ENCODE measurements around the gene ST6GALNAC2.

Gene ST6GALNAC2

GRCh38 chr17:76586741-76587487, 1.3 kb upstream of the ST6GALNAC2 start:
- Mint-ChIP-seq H3K36me3 (no peaks in the 10 kb centered on the region), H3K9me3 (no peaks in the 10 kb centered on the region), H3K4me3 (no peak overlapping the region), H3K27me3 (peaks cover 99% of the 10 kb centered on the region), H3K27ac (no peak overlapping the region), H3K4me1 (peaks cover 18% of the 10 kb centered on the region)
- CTCF ChIA-PET = interaction anchor here (1.1 to 1.6 kb wide), 3 partner anchors 27 to 39 kb away, joined by 3 to 4 read pairs (median 3); no protein-coding TSS in a partner anchor
- no peak for DNase-seq

GRCh38 chr17:76585033-76585648, 519 bp downstream of the ST6GALNAC2 start:
- Mint-ChIP-seq H3K36me3 (no peaks in the 10 kb centered on the region), H3K9me3 (no peaks in the 10 kb centered on the region), H3K4me3 (peak overlapping the region; percentile 60), H3K27ac (no peak overlapping the region), H3K4me1 (peaks cover 18% of the 10 kb centered on the region), H3K27me3 (peaks cover 100% of the 10 kb centered on the region)
- DNase-seq = peak; percentile 39
- CTCF ChIA-PET = interaction anchor here (0.6 to 1.0 kb wide), 2 partner anchors 26 to 203 kb away, joined by 3 to 6 read pairs; no protein-coding TSS in a partner anchor

- no peak for DNase-seq
- CTCF ChIA-PET = interaction anchor here (0.6 to 1.0 kb wide), 2 partner anchors 26 to 202 kb away, joined by 3 to 6 read pairs; no protein-coding TSS in a partner anchor
- Mint-ChIP-seq H3K36me3 (no peaks in the 10 kb centered on the region), H3K4me1 (peaks cover 21% of the 10 kb centered on the region), H3K9me3 (no peaks in the 10 kb centered on the region), H3K27me3 (peaks cover 96% of the 10 kb centered on the region), H3K4me3 (peak overlapping the region; percentile 60), H3K27ac (no peak overlapping the region)
Measured at GRCh38 chr17:76584427-76585032, 1.1 kb downstream of the ST6GALNAC2 start.

- DNase-seq = no peak
- Mint-ChIP-seq H3K27ac (no peak overlapping the region), H3K27me3 (peaks cover 85% of the 10 kb centered on the region), H3K4me3 (no peak overlapping the region), H3K9me3 (no peaks in the 10 kb centered on the region), H3K4me1 (peaks cover 25% of the 10 kb centered on the region), H3K36me3 (no peaks in the 10 kb centered on the region)
- CTCF ChIA-PET = interaction anchor here (0.7 kb wide), 1 partner anchor 126 kb away, joined by 4 read pairs; no protein-coding TSS in a partner anchor
Measured at GRCh38 chr17:76582660-76583059, 3.0 kb downstream of the ST6GALNAC2 start.

- no peak for DNase-seq
- Mint-ChIP-seq H3K9me3 (no peaks in the 10 kb centered on the region), H3K4me1 (peaks cover 21% of the 10 kb centered on the region), H3K4me3 (no peak overlapping the region), H3K36me3 (no peaks in the 10 kb centered on the region), H3K27me3 (peaks cover 75% of the 10 kb centered on the region), H3K27ac (no peak overlapping the region)
- CTCF ChIA-PET = interaction anchor here (1.0 kb wide), 1 partner anchor 43 kb away, joined by 4 read pairs; no protein-coding TSS in a partner anchor
Measured at GRCh38 chr17:76581515-76581914, 4.1 kb downstream of the ST6GALNAC2 start.

GRCh38 chr17:76579281-76579680, 6.4 kb downstream of the ST6GALNAC2 start:
- Mint-ChIP-seq H3K4me3 (no peak overlapping the region), H3K9me3 (no peaks in the 10 kb centered on the region), H3K4me1 (peaks cover 7% of the 10 kb centered on the region), H3K36me3 (no peaks in the 10 kb centered on the region), H3K27me3 (peaks cover 59% of the 10 kb centered on the region), H3K27ac (no peak overlapping the region)
- CTCF ChIA-PET = interaction anchor here (1.3 to 1.6 kb wide), 3 partner anchors 16 to 134 kb away, joined by 3 to 5 read pairs (median 4); no protein-coding TSS in a partner anchor
- no peak for DNase-seq

- peaks cover 50% of the 10 kb centered on the region for H3K27me3 Mint-ChIP-seq
- peaks cover 7% of the 10 kb centered on the region for H3K4me1 Mint-ChIP-seq
- H3K36me3 Mint-ChIP-seq = no peaks in the 10 kb centered on the region
- DNase-seq = no peak
- no peak overlapping the region for H3K4me3 Mint-ChIP-seq
- no peak overlapping the region for H3K27ac Mint-ChIP-seq
- no peaks in the 10 kb centered on the region for H3K9me3 Mint-ChIP-seq
- CTCF ChIA-PET = interaction anchor here (1.3 to 1.6 kb wide), 2 partner anchors 23 to 135 kb away, joined by 3 to 5 read pairs; no protein-coding TSS in a partner anchor
Measured at GRCh38 chr17:76578376-76578775, 7.3 kb downstream of the ST6GALNAC2 start.

- CTCF ChIA-PET = interaction anchor here (1.3 to 1.6 kb wide), 2 partner anchors 23 to 135 kb away, joined by 3 to 5 read pairs; no protein-coding TSS in a partner anchor
- no peak for DNase-seq
- Mint-ChIP-seq H3K4me1 (peaks cover 7% of the 10 kb centered on the region), H3K27ac (no peak overlapping the region), H3K36me3 (no peaks in the 10 kb centered on the region), H3K4me3 (no peak overlapping the region), H3K27me3 (peaks cover 45% of the 10 kb centered on the region), H3K9me3 (no peaks in the 10 kb centered on the region)
Measured at GRCh38 chr17:76577876-76578275, 7.8 kb downstream of the ST6GALNAC2 start.

- peaks cover 28% of the 10 kb centered on the region for H3K27me3 Mint-ChIP-seq
- H3K4me3 Mint-ChIP-seq = no peak overlapping the region
- H3K4me1 Mint-ChIP-seq = peaks cover 7% of the 10 kb centered on the region
- no peaks in the 10 kb centered on the region for H3K36me3 Mint-ChIP-seq
- no peaks in the 10 kb centered on the region for H3K9me3 Mint-ChIP-seq
- DNase-seq = no peak
- CTCF ChIA-PET = interaction anchor here (0.8 kb wide), 1 partner anchor 48 kb away, joined by 3 read pairs; no protein-coding TSS in a partner anchor
- H3K27ac Mint-ChIP-seq = no peak overlapping the region
Measured at GRCh38 chr17:76576189-76576588, 9.5 kb downstream of the ST6GALNAC2 start.

GRCh38 chr17:76575570-76575969, 10.1 kb downstream of the ST6GALNAC2 start:
- Mint-ChIP-seq H3K36me3 (no peaks in the 10 kb centered on the region), H3K27me3 (peaks cover 22% of the 10 kb centered on the region), H3K27ac (no peak overlapping the region), H3K4me1 (peaks cover 7% of the 10 kb centered on the region), H3K4me3 (no peak overlapping the region), H3K9me3 (no peaks in the 10 kb centered on the region)
- DNase-seq = no peak
- CTCF ChIA-PET = interaction anchor here (0.8 kb wide), 1 partner anchor 49 kb away, joined by 3 read pairs; no protein-coding TSS in a partner anchor

- H3K4me1 Mint-ChIP-seq = no peaks in the 10 kb centered on the region
- DNase-seq = no peak
- CTCF ChIA-PET = no interaction called here
- peaks cover 16% of the 10 kb centered on the region for H3K27me3 Mint-ChIP-seq
- H3K27ac Mint-ChIP-seq = no peak overlapping the region
- H3K4me3 Mint-ChIP-seq = no peak overlapping the region
- no peaks in the 10 kb centered on the region for H3K36me3 Mint-ChIP-seq
- no peaks in the 10 kb centered on the region for H3K9me3 Mint-ChIP-seq
Measured at GRCh38 chr17:76574166-76574565, 11.5 kb downstream of the ST6GALNAC2 start.

GRCh38 chr17:76573096-76573495, 12.6 kb downstream of the ST6GALNAC2 start:
- Mint-ChIP-seq H3K27me3 (peaks cover 14% of the 10 kb centered on the region), H3K36me3 (no peaks in the 10 kb centered on the region), H3K4me1 (no peaks in the 10 kb centered on the region), H3K27ac (no peak overlapping the region), H3K4me3 (no peak overlapping the region), H3K9me3 (no peaks in the 10 kb centered on the region)
- CTCF ChIA-PET = no interaction called here
- no peak for DNase-seq

GRCh38 chr17:76572201-76572910, 13.3 kb downstream of the ST6GALNAC2 start:
- H3K9me3 Mint-ChIP-seq = no peaks in the 10 kb centered on the region
- H3K27ac Mint-ChIP-seq = no peak overlapping the region
- no peak for DNase-seq
- peaks cover 11% of the 10 kb centered on the region for H3K27me3 Mint-ChIP-seq
- CTCF ChIA-PET = interaction anchor here (0.9 to 1.0 kb wide), 2 partner anchors 49 to 109 kb away, joined by 3 to 4 read pairs; no protein-coding TSS in a partner anchor
- no peak overlapping the region for H3K4me3 Mint-ChIP-seq
- H3K36me3 Mint-ChIP-seq = no peaks in the 10 kb centered on the region
- no peaks in the 10 kb centered on the region for H3K4me1 Mint-ChIP-seq

Measured in activated naive CD4-positive, alpha-beta T cell treated with anti-CD3 and anti-CD28 coated beads, Interleukin-2, amount 10 ng/mL, durations not matched to agents 7 days and 5 days (primary cell).